AG04450 (cell line): ENCODE results near the gene COL13A1. TPM values are rescaled to one million over a fixed set of nuclear protein-coding genes. Genes with fewer than 3 reads are reported as not detected.

Experiments
- CTCF ChIA-PET: fragments of 300-600, 350-600 bp; formaldehyde crosslinking; extraction: SDS; loops from one replicate; lab custom pipeline; 2022; ENCODE audit warnings: antibody characterized with exemption, inconsistent platforms; lab: Charles Lee
- POLR2A ChIA-PET: fragments of 350-600 bp; formaldehyde crosslinking; extraction: SDS; loops from one replicate; lab custom pipeline; 2021; ENCODE audit warnings: antibody characterized with exemption, inconsistent platforms; lab: Yijun Ruan, JAX
- DNase-seq: peaks from one replicate; pipeline ENCODE4 v3.0.0-alpha.2; 2011; ENCODE audit warnings: low read depth, low spot score
- H3K27ac ChIP-seq: one replicate; pipeline ENCODE4 v1.5.1; 2012; ENCODE audit warnings: low read depth, low read length, control low read depth
- H3K27me3 ChIP-seq: one replicate; pipeline ENCODE4 v1.6.0; 2012; ENCODE audit warnings: low read length; ENCODE audit not compliant: control insufficient read depth, insufficient read depth
- H3K4me3 ChIP-seq: 2 replicates; pipeline ENCODE4 v1.5.1; 2011; ENCODE audit warnings: mild to moderate bottlenecking, low read depth, low read length, control low read depth
- H3K9me3 ChIP-seq: 2 replicates; pipeline ENCODE4 v1.5.1; 2012; ENCODE audit warnings: low read length; ENCODE audit not compliant: control insufficient read depth, insufficient read depth
- polyA plus RNA-seq: library from polyadenylated mRNA; depleted of rRNA; stranded (reverse); fragments of >200 nt; gene quantifications from 2 replicates; pipeline ENCODE4 v1.2.3, GENCODE V29; 2011
- TF ChIP-seq, protein P1 (sequence below): IDR thresholded peaks from 2 replicates; pipeline ENCODE4 v1.5.1; 2011; ENCODE audit warnings: low read depth, low read length, control low read depth, inconsistent platforms

COL13A1 gene
- polyA plus RNA-seq, 1 experiment = 13.1 TPM

DNA sequence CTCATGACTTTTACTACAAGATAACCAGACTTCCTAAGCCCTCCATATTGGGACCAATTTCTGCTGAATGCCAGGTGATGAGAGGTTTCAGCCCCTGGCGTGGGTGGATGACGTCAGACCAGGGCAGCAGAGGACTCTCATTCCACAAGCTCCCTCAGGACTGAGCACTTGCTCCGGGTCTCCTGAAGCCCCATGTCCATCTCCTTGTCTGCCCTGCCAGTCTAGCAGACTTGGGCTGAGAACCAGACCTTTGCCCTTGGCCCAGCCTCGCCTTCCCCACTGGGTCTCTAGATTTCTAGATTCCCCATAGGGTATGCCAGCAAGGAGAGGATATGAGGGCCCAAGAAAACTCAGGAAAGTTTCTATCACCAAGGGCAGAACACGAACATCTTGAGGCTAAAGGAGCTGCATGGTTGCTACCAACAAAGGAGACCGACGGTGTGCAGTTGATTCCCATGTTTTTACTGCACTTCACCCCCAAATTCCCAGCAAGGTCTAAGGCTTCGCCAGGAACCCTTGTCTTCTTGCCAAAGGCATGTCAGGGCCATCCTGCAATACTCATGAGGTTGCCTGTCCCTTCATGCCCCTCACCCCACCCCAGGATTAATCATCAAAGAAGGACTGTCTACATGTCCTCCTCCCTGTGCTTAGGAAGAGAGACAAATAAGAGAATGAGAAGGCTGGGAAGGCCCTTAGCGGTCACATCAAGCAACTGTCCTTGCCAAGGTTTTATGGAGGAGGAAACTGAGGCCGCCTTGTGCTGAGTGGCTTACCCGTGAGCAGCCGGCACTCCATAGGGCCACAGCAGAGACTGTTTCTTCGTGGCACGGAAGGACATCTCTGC lies 154.4 kb downstream of the COL13A1 start:
- H3K27ac ChIP-seq = no peak overlapping the region
- DNase-seq = no peak
- TF ChIP-seq, protein P1, sequence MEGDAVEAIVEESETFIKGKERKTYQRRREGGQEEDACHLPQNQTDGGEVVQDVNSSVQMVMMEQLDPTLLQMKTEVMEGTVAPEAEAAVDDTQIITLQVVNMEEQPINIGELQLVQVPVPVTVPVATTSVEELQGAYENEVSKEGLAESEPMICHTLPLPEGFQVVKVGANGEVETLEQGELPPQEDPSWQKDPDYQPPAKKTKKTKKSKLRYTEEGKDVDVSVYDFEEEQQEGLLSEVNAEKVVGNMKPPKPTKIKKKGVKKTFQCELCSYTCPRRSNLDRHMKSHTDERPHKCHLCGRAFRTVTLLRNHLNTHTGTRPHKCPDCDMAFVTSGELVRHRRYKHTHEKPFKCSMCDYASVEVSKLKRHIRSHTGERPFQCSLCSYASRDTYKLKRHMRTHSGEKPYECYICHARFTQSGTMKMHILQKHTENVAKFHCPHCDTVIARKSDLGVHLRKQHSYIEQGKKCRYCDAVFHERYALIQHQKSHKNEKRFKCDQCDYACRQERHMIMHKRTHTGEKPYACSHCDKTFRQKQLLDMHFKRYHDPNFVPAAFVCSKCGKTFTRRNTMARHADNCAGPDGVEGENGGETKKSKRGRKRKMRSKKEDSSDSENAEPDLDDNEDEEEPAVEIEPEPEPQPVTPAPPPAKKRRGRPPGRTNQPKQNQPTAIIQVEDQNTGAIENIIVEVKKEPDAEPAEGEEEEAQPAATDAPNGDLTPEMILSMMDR = no peak
- no peak overlapping the region for H3K4me3 ChIP-seq
- CTCF ChIA-PET = interaction anchor here (1.2 kb wide), 1 partner anchor 72 kb away, joined by 3 read pairs; no protein-coding TSS in a partner anchor
- no peaks in the 10 kb centered on the region for H3K27me3 ChIP-seq
- POLR2A ChIA-PET = no interaction called here
- no peaks in the 10 kb centered on the region for H3K9me3 ChIP-seq

GRCh38 chr10:69956741-69957230 lies 155.1 kb downstream of the COL13A1 start:
- POLR2A ChIA-PET = no interaction called here
- no peaks in the 10 kb centered on the region for H3K27me3 ChIP-seq
- no peaks in the 10 kb centered on the region for H3K9me3 ChIP-seq
- no peak for DNase-seq
- CTCF ChIA-PET = interaction anchor here (1.2 to 3.7 kb wide), 3 partner anchors 56 to 169 kb away, joined by 3 to 44 read pairs (median 9); no protein-coding TSS in a partner anchor
- H3K27ac ChIP-seq = no peak overlapping the region
- no peak overlapping the region for H3K4me3 ChIP-seq
- TF ChIP-seq, protein P1 = no peak

DNA sequence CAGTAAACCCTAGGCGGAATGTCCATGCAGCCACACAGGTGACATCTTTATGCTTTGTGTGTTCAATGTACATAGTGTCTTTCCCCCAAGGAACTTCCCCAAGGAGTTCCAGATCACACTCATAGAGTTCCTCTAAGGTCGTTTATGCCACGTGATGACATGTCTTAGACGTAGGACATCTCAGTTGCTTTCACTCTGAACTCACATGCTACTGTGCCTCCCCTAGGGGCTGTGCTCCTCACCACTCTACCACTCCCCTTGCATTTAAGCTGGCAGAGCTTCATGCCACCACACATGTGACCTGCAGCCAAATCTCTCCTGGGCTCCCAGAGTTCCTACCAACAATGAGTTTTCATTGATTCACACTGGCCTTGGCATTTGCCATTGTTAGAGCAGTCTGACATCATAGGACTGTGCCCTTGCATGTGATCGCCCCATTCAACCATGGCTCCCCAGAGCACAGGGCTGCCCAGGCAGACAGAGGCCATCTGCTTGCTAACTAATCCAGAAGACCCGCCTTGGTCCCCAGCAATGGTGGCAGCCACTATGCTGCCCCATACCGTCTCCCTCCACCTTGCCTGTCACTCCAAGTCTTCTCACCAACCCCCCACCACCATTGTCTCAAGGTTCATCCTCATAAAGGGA lies 155.7 kb downstream of the COL13A1 start:
- Histone ChIP-seq H3K4me3 (no peak overlapping the region), H3K27me3 (no peaks in the 10 kb centered on the region), H3K9me3 (no peaks in the 10 kb centered on the region), H3K27ac (no peak overlapping the region)
- TF ChIP-seq, protein P1 = no peak
- CTCF ChIA-PET = interaction anchor here (0.8 to 3.7 kb wide), 20 partner anchors 8 to 320 kb away, joined by 3 to 44 read pairs (median 4); no protein-coding TSS in a partner anchor
- DNase-seq = no peak
- POLR2A ChIA-PET = no interaction called here

DNA sequence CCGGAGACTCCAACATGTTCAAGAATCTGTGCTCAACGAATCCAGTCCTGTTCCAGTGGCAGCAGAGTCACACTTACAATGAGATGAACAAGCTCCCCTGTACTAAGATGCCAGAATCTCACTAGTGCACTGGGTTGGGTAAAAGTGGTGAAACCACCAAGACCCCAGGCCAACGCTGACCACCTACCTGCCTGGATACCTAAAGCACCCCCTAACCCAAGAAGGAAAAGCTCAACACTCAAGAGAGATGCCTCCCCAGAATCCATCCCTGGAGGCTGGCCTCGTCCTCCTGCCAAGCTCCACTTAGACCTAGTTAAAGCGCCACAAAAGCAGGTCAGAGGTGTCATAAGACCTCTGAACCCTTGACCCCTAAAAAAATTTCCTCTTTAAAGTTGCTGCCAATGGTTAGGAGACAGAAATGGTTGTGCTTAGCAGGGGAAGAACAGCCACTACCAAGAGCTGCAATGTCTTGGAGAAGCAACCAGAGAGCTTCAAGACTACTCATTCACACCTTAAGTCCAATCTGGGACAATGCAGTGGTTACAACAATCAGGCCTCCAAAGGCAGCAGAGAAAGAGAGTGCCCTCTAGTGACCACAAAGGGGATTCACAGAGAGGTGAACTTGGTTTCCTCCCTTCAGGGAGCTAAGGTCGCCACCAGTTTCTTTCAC lies 156.3 kb downstream of the COL13A1 start:
- POLR2A ChIA-PET = no interaction called here
- no peak overlapping the region for H3K4me3 ChIP-seq
- no peaks in the 10 kb centered on the region for H3K9me3 ChIP-seq
- no peak for DNase-seq
- no peak overlapping the region for H3K27ac ChIP-seq
- TF ChIP-seq, protein P1 = peak; percentile 89
- CTCF ChIA-PET = interaction anchor here (0.6 to 3.7 kb wide), 32 partner anchors 9 to 967 kb away, joined by 3 to 44 read pairs (median 4); no protein-coding TSS in a partner anchor
- H3K27me3 ChIP-seq = no peaks in the 10 kb centered on the region
